ENCODE measurements around the gene SHROOM4.

DNA sequence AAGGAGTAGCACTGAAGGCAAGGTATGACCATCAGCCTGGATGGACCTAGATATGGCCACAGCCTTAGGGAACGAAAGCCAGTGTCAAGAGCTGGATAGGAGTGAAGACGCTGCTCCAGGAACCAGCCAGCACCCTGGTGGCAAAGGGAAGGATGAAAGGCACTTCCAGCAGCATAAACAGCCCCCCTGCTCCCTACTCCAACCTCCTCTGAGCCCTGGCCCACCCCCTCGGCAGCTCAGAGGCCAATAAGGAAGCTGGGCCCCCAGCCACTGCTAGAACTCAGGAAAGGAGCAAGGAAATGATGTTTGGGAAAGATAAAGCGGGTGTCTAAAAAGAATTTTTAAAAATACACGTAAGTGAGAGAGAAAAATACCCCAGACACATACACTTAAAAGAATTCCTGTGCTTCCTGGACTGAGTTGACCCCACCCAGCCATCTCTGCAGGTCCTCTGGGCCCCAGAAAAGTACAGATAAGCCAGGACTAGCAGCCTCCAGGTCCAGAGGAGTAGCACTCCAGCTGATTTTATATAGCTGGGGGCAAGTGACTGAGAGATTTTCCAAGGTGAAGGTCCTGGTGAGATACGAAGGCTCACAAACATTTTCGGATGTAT lies 170.4 kb downstream of the SHROOM4 start:
- TF ChIP-seq, protein P1, sequence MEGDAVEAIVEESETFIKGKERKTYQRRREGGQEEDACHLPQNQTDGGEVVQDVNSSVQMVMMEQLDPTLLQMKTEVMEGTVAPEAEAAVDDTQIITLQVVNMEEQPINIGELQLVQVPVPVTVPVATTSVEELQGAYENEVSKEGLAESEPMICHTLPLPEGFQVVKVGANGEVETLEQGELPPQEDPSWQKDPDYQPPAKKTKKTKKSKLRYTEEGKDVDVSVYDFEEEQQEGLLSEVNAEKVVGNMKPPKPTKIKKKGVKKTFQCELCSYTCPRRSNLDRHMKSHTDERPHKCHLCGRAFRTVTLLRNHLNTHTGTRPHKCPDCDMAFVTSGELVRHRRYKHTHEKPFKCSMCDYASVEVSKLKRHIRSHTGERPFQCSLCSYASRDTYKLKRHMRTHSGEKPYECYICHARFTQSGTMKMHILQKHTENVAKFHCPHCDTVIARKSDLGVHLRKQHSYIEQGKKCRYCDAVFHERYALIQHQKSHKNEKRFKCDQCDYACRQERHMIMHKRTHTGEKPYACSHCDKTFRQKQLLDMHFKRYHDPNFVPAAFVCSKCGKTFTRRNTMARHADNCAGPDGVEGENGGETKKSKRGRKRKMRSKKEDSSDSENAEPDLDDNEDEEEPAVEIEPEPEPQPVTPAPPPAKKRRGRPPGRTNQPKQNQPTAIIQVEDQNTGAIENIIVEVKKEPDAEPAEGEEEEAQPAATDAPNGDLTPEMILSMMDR (IDR thresholded peaks at IDR 0.05) = no peak
- TF ChIP-seq POLR2A (IDR thresholded peaks at IDR 0.05) (no peak), POLR2AphosphoS5 (IDR thresholded peaks at IDR 0.05) (no peak)

All from breast epithelium (tissue), 3 donors.